Liver (tissue), 9 donors: Measurements from ENCODE around the gene MID1. TPM values are rescaled to one million over a fixed set of nuclear protein-coding genes. Genes with fewer than 3 reads are reported as not detected.

Source experiments
- DNase-seq: peaks from one replicate; pipeline ENCODE4 v3.0.0-alpha.2; 2017; ENCODE audit warnings: low spot score
- H3K27ac ChIP-seq, 2 donors: one replicate each; pipeline ENCODE4 v1.7.0; 2013; ENCODE audit warnings: inconsistent platforms in 2 of 2, low read length in 2 of 2, control low read depth in 1 of 2, low read depth in 1 of 2, mild to moderate bottlenecking in 1 of 2
- H3K27me3 ChIP-seq, 4 donors: one replicate each; pipeline versions ENCODE4 v1.6.1 to v1.7.0; 2013; ENCODE audit warnings: low read length in 3 of 4, inconsistent platforms in 1 of 4, mild to moderate bottlenecking in 1 of 4, moderate library complexity in 1 of 4; ENCODE audit not compliant: control insufficient read depth in 4 of 4, insufficient read depth in 4 of 4
- H3K36me3 ChIP-seq, 4 donors: one replicate each; pipeline versions ENCODE4 v1.6.1 to v1.7.0; 2013; ENCODE audit warnings: low read length in 3 of 4, mild to moderate bottlenecking in 3 of 4, low read depth in 1 of 4, moderate library complexity in 1 of 4; ENCODE audit not compliant: control insufficient read depth in 4 of 4, insufficient read depth in 3 of 4
- H3K4me1 ChIP-seq, 4 donors: one replicate each; pipeline versions ENCODE4 v1.6.1 to v1.7.0; 2013; ENCODE audit warnings: low read length in 3 of 4, mild to moderate bottlenecking in 3 of 4, moderate library complexity in 1 of 4; ENCODE audit not compliant: control insufficient read depth in 4 of 4, insufficient read depth in 4 of 4
- H3K4me3 ChIP-seq, 3 donors: one replicate each; pipeline versions ENCODE4 v1.6.1 to v1.7.0; 2013; ENCODE audit warnings: low read length in 3 of 3, control low read depth in 1 of 3, low read depth in 1 of 3, mild to moderate bottlenecking in 1 of 3
- H3K9ac ChIP-seq, 2 donors: one replicate each; pipeline ENCODE4 v1.7.0; 2013; ENCODE audit warnings: low read length in 2 of 2, mild to moderate bottlenecking in 2 of 2, moderate library complexity in 2 of 2, control low read depth in 1 of 2, low read depth in 1 of 2
- H3K9me3 ChIP-seq, 4 donors: one replicate each; pipeline versions ENCODE4 v1.6.1 to v1.7.0; 2013; ENCODE audit warnings: low read length in 3 of 4; ENCODE audit not compliant: control insufficient read depth in 4 of 4
- FOXA1 ChIP-seq: IDR thresholded peaks from 2 replicates; pipeline ENCODE4 v1.6.1; 2016; ENCODE audit warnings: antibody characterized with exemption
- FOXA2 ChIP-seq: IDR thresholded peaks from 2 replicates; pipeline ENCODE4 v1.6.1; 2016; ENCODE audit warnings: antibody characterized with exemption
- GABPA ChIP-seq, 2 donors: IDR thresholded peaks in 1 of 2; conservative IDR thresholded peaks in 1 of 2; 2 replicates each; pipeline ENCODE4 v1.6.1; 2016; ENCODE audit warnings: antibody characterized with exemption in 2 of 2, mild to moderate bottlenecking in 1 of 2, moderate library complexity in 1 of 2
- HNF4A ChIP-seq, 2 donors: conservative IDR thresholded peaks; 2 replicates each; pipeline ENCODE4 v1.6.1; 2016; ENCODE audit warnings: antibody characterized with exemption in 2 of 2, mild to moderate bottlenecking in 2 of 2
- HNF4G ChIP-seq: IDR thresholded peaks from 2 replicates; pipeline ENCODE4 v1.6.1; 2016; ENCODE audit warnings: antibody characterized with exemption
- JUND ChIP-seq, 2 donors: IDR thresholded peaks; 2 replicates each; pipeline ENCODE4 v1.6.1; 2016; ENCODE audit warnings: antibody characterized with exemption in 2 of 2
- NR2F2 ChIP-seq: IDR thresholded peaks from 2 replicates; pipeline ENCODE4 v1.6.1; 2016; ENCODE audit warnings: antibody characterized with exemption
- RAD21 ChIP-seq, 2 donors: IDR thresholded peaks; 2 replicates each; pipeline ENCODE4 v1.6.1; 2016; ENCODE audit warnings: antibody characterized with exemption in 2 of 2, mild to moderate bottlenecking in 2 of 2
- RXRA ChIP-seq, 2 donors: IDR thresholded peaks; 2 replicates each; pipeline ENCODE4 v1.6.1; 2017 to 2018; ENCODE audit warnings: antibody characterized with exemption in 2 of 2, mild to moderate bottlenecking in 1 of 2
- TAF1 ChIP-seq: conservative IDR thresholded peaks from 2 replicates; pipeline ENCODE4 v1.6.1; 2016; ENCODE audit warnings: antibody characterized with exemption, mild to moderate bottlenecking
- YY1 ChIP-seq: IDR thresholded peaks from 2 replicates; pipeline ENCODE4 v1.6.1; 2016; ENCODE audit warnings: antibody characterized with exemption, mild to moderate bottlenecking
- WGBS: extraction: QIAGEN DNeasy Blood & Tissue Kit; methylation state at CpG from one replicate; pipeline ENCODE4 v1.1.7; 2013; 5-methylcytosine and 5-hydroxymethylcytosine counted together
- polyA plus RNA-seq, 2 donors: library from polyadenylated mRNA; stranded (reverse) in 1 of 2; unstranded in 1 of 2; fragments of 200-250 nt in 1 of 2; fragments of >200 nt in 1 of 2; fragmentation: Nextera tagmentation in 1 of 2; extraction: Ambion mirVana in 1 of 2; gene quantifications; one replicate each; pipeline versions ENCODE4 v1.2.1 to v1.2.3, GENCODE V29; 2013 to 2015
- total RNA-seq, 2 donors: library from RNA; depleted of rRNA; stranded (reverse); fragments of >200 nt; gene quantifications; one replicate each; pipeline ENCODE4 v1.2.3, GENCODE V29; 2014
- TF ChIP-seq, protein P1 (sequence below): fragments of 150-350 bp; IDR thresholded peaks from 2 replicates; pipeline ENCODE4 v1.5.1; 2017; ENCODE audit warnings: improper control_type of control experiment, low read depth, low read length; ENCODE audit not compliant: missing input control
- TF ChIP-seq, protein P2 (sequence below): IDR thresholded peaks from 2 replicates; pipeline ENCODE4 v1.6.1; 2016; ENCODE audit warnings: antibody characterized with exemption
- TF ChIP-seq, protein P3 (sequence below): IDR thresholded peaks from 2 replicates; pipeline ENCODE4 v1.6.1; 2016; ENCODE audit warnings: antibody characterized with exemption
- TF ChIP-seq, protein P4 (sequence below): IDR thresholded peaks from 2 replicates; pipeline ENCODE4 v1.6.1; 2016; ENCODE audit warnings: antibody characterized with exemption, mild to moderate bottlenecking
- TF ChIP-seq, protein P5 (sequence below): IDR thresholded peaks from 2 replicates; pipeline ENCODE4 v1.6.1; 2016; ENCODE audit warnings: antibody characterized with exemption
- donor health status: healthy.
- donor health status: healthy.
- donor health status: healthy.
- donor health status: healthy.
- donor health status: healthy.

The MID1 gene
- total and polyA plus RNA-seq, 4 donors: 1.8 to 7.9 (median 4.2) TPM

DNA sequence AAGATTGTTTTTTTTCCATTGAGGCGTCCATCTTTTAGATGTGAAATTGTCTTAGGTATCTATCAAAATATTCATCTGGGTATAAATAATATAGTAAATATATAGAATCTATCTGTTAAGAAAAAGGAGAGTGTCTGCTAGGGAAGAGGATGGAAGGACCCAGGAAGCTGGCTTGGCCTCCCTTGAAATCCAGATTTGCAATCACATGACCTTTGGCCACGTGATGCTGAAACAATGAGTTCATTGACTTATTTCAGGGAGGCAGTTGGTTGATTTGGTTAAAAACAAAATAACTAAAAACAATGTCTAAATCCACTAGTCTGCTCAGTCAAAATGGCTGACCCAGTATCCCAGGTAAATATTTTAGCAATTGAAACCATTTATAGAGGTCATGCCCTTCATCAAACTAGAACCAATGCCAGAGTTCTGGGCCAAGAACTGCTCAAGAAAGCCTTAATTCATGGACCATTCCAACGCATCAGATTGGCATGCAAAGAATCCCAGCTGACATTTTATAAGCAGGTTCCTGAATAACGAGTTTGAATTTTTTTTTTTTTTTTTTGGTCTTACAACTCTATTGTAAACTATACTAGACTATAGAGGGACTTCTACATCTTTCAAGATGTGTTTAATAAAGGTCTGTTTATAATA, 172.7 kb downstream of the MID1 start:
- H3K27me3 ChIP-seq: peaks cover 0 to 4% (median 0%) of the 10 kb centered on the region in 4 donors
- no peak for DNase-seq

DNA sequence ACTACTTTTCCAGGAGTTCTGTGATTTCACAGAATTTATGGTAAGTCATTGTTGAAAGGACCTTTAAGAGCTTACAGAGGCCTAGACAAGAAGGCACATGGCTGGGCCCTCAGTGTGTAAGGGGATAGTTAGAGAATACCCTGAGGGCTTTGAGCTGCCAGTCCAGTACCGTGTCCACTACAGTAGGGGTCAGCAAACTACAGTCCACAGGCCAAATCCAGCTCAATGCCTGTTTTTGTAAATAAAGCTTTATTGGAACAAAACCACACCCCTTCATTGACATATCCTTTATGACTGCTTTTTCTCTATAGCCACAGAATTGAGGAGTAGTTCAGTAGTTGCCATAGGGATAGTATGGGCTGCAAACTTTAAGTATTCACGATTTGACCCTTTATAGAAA, 176.2 kb downstream of the MID1 start:
- Histone ChIP-seq H3K4me3 (no peak overlapping the region), H3K27ac (no peak overlapping the region), H3K4me1 (no peaks in the 10 kb centered on the region), H3K9ac (no peak overlapping the region), H3K27me3 (peaks cover 0 to 4% (median 0%) of the 10 kb centered on the region in 4 donors), H3K36me3 (no peaks in the 10 kb centered on the region), H3K9me3 (no peaks in the 10 kb centered on the region)
- WGBS: 94% methylated on average over 2 of the region's 2 CpGs
- DNase-seq: no peak
- TF ChIP-seq RAD21 (IDR thresholded peaks at IDR 0.05) (peak; percentile 46 to 61), FOXA1 (no peak)
- TF ChIP-seq, protein P1, sequence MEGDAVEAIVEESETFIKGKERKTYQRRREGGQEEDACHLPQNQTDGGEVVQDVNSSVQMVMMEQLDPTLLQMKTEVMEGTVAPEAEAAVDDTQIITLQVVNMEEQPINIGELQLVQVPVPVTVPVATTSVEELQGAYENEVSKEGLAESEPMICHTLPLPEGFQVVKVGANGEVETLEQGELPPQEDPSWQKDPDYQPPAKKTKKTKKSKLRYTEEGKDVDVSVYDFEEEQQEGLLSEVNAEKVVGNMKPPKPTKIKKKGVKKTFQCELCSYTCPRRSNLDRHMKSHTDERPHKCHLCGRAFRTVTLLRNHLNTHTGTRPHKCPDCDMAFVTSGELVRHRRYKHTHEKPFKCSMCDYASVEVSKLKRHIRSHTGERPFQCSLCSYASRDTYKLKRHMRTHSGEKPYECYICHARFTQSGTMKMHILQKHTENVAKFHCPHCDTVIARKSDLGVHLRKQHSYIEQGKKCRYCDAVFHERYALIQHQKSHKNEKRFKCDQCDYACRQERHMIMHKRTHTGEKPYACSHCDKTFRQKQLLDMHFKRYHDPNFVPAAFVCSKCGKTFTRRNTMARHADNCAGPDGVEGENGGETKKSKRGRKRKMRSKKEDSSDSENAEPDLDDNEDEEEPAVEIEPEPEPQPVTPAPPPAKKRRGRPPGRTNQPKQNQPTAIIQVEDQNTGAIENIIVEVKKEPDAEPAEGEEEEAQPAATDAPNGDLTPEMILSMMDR: peak; percentile 28

More for the DNA sequence above, 172.7 kb downstream of the MID1 start:
- WGBS: 70% methylated on average over 4 of the region's 4 CpGs
- TF ChIP-seq, protein P2, sequence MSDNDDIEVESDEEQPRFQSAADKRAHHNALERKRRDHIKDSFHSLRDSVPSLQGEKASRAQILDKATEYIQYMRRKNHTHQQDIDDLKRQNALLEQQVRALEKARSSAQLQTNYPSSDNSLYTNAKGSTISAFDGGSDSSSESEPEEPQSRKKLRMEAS: no peak
- no peak for TF ChIP-seq RXRA (IDR thresholded peaks at IDR 0.05)
- TF ChIP-seq, protein P3, sequence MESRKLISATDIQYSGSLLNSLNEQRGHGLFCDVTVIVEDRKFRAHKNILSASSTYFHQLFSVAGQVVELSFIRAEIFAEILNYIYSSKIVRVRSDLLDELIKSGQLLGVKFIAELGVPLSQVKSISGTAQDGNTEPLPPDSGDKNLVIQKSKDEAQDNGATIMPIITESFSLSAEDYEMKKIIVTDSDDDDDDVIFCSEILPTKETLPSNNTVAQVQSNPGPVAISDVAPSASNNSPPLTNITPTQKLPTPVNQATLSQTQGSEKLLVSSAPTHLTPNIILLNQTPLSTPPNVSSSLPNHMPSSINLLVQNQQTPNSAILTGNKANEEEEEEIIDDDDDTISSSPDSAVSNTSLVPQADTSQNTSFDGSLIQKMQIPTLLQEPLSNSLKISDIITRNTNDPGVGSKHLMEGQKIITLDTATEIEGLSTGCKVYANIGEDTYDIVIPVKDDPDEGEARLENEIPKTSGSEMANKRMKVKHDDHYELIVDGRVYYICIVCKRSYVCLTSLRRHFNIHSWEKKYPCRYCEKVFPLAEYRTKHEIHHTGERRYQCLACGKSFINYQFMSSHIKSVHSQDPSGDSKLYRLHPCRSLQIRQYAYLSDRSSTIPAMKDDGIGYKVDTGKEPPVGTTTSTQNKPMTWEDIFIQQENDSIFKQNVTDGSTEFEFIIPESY: no peak
- TF ChIP-seq RAD21 (IDR thresholded peaks at IDR 0.05): no peak
- no peaks in the 10 kb centered on the region for H3K36me3 ChIP-seq
- no peaks in the 10 kb centered on the region for H3K9me3 ChIP-seq
- H3K4me3 ChIP-seq: no peak overlapping the region
- no peak overlapping the region for H3K27ac ChIP-seq
- no peak overlapping the region for H3K9ac ChIP-seq
- H3K4me1 ChIP-seq: no peaks in the 10 kb centered on the region

DNA sequence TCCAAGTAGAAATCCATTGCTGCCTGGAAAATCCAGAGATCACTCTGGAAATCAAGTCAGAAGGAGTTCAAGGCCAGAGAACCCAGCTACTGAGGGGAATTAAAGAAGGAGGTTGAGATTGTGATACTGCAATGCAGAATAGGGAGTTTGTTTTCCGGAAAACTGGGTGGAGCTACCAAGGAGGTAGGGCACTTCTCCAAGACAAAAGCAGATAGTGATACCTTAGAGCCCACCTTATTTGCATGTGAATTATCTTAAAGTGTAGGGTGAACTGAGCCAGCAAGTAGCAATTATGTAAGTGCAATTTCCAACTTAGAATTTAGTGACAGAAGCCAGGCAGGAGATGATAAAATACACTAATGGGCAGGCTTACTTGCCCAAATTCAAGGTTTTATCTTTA, 178.9 kb downstream of the MID1 start:
- no peak for DNase-seq
- Histone ChIP-seq H3K4me3 (no peak overlapping the region), H3K27me3 (no peaks in the 10 kb centered on the region), H3K9ac (no peak overlapping the region), H3K27ac (no peak overlapping the region), H3K36me3 (no peaks in the 10 kb centered on the region), H3K9me3 (no peaks in the 10 kb centered on the region), H3K4me1 (no peaks in the 10 kb centered on the region)
- WGBS: 76% methylated on average over 1 of the region's 1 CpG
- no peak for TF ChIP-seq RAD21 (IDR thresholded peaks at IDR 0.05)
- TF ChIP-seq, protein P4, sequence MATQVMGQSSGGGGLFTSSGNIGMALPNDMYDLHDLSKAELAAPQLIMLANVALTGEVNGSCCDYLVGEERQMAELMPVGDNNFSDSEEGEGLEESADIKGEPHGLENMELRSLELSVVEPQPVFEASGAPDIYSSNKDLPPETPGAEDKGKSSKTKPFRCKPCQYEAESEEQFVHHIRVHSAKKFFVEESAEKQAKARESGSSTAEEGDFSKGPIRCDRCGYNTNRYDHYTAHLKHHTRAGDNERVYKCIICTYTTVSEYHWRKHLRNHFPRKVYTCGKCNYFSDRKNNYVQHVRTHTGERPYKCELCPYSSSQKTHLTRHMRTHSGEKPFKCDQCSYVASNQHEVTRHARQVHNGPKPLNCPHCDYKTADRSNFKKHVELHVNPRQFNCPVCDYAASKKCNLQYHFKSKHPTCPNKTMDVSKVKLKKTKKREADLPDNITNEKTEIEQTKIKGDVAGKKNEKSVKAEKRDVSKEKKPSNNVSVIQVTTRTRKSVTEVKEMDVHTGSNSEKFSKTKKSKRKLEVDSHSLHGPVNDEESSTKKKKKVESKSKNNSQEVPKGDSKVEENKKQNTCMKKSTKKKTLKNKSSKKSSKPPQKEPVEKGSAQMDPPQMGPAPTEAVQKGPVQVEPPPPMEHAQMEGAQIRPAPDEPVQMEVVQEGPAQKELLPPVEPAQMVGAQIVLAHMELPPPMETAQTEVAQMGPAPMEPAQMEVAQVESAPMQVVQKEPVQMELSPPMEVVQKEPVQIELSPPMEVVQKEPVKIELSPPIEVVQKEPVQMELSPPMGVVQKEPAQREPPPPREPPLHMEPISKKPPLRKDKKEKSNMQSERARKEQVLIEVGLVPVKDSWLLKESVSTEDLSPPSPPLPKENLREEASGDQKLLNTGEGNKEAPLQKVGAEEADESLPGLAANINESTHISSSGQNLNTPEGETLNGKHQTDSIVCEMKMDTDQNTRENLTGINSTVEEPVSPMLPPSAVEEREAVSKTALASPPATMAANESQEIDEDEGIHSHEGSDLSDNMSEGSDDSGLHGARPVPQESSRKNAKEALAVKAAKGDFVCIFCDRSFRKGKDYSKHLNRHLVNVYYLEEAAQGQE: no peak
- no peak for TF ChIP-seq TAF1
- TF ChIP-seq HNF4G: no peak
- no peak for TF ChIP-seq FOXA2
- no peak for TF ChIP-seq FOXA1
- no peak for TF ChIP-seq HNF4A (conservative IDR thresholded peaks at IDR 0.05)
- TF ChIP-seq GABPA (IDR thresholded peaks at IDR 0.05 in 1 of 2, conservative IDR thresholded peaks at IDR 0.05 in 1 of 2): no peak
- no peak for TF ChIP-seq NR2F2
- TF ChIP-seq, protein P1: no peak
- TF ChIP-seq, protein P2: no peak
- TF ChIP-seq, protein P5, sequence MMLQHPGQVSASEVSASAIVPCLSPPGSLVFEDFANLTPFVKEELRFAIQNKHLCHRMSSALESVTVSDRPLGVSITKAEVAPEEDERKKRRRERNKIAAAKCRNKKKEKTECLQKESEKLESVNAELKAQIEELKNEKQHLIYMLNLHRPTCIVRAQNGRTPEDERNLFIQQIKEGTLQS: no peak
- TF ChIP-seq JUND (IDR thresholded peaks at IDR 0.05): no peak
- TF ChIP-seq YY1: no peak
